ENCODE data around the gene LIPJ.

The LIPJ gene

GRCh38 chr10:88598055-88598454 lies 11.5 kb downstream of the LIPJ start:
- no peak for DNase-seq (ENCODE audit: low spot score)

- no peak for DNase-seq (ENCODE audit: low spot score)
Measured at GRCh38 chr10:88608052-88608732, 21.6 kb downstream of the LIPJ start.

GRCh38 chr10:88608780-88609179 lies 22.2 kb downstream of the LIPJ start:
- DNase-seq (ENCODE audit: low spot score) = no peak

- no peak for DNase-seq (ENCODE audit: low spot score)
Measured at GRCh38 chr10:88616250-88616977, 29.9 kb downstream of the LIPJ start.

- DNase-seq (ENCODE audit: low spot score) = no peak
Measured at GRCh38 chr10:88617772-88618300, 31.3 kb downstream of the LIPJ start.

- no peak for DNase-seq (ENCODE audit: low spot score)
Measured at GRCh38 chr10:88618496-88618895, 31.9 kb downstream of the LIPJ start.

GRCh38 chr10:88620441-88620840 lies 33.9 kb downstream of the LIPJ start:
- DNase-seq (ENCODE audit: low spot score) = no peak

- DNase-seq (ENCODE audit: low spot score) = no peak
Measured at GRCh38 chr10:88623835-88624234, 37.3 kb downstream of the LIPJ start.

- DNase-seq (ENCODE audit: low spot score) = no peak
Measured at GRCh38 chr10:88624840-88625239, 38.3 kb downstream of the LIPJ start.

GRCh38 chr10:88640186-88640585 lies 53.6 kb downstream of the LIPJ start:
- no peak for DNase-seq (ENCODE audit: low spot score)

GRCh38 chr10:88642209-88642608 lies 55.6 kb downstream of the LIPJ start:
- no peak for DNase-seq (ENCODE audit: low spot score)

- no peak for DNase-seq (ENCODE audit: low spot score)
Measured at GRCh38 chr10:88642963-88643362, 56.4 kb downstream of the LIPJ start.

- DNase-seq (ENCODE audit: low spot score) = no peak
Measured at GRCh38 chr10:88647061-88647615, 60.6 kb downstream of the LIPJ start.

- DNase-seq (ENCODE audit: low spot score) = peak; percentile 77
Measured at GRCh38 chr10:88651101-88651551, 64.6 kb downstream of the LIPJ start.

- no peak for DNase-seq (ENCODE audit: low spot score)
Measured at GRCh38 chr10:88652616-88653015, 66.1 kb downstream of the LIPJ start.

Data from kidney capillary endothelial cell (primary cell).